NCI-H82 (cell line): ENCODE measurements around the gene RASGRP1.
A peak's percentile ranks its signal among the peaks of the same experiment; 100 is the strongest.

Experiments
- DNase-seq: peaks from one replicate; lab custom pipeline; 2025; lab: John Stamatoyannopoulos, UW

The RASGRP1 gene

DNA sequence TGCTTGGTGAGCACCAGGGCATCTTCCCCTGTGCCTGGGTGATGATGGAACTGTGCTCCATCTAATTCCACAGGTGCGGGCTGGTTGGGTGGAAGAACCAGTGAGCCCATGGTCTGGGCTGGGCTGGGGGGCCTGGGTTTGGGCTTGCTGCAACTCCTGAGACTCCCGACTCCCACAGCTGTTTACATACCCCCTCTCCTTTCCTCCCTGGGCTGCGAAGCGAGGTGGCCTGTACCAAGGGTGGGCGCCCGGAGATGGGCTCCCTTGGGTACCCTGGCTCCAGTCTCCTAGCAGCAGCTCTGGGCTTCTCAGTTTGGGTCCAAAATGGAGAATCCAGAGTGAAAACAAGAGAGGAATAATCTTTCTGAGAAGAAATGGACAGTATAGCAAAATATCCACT, 105.1 kb downstream of the RASGRP1 start:
- DNase-seq: no peak

DNA sequence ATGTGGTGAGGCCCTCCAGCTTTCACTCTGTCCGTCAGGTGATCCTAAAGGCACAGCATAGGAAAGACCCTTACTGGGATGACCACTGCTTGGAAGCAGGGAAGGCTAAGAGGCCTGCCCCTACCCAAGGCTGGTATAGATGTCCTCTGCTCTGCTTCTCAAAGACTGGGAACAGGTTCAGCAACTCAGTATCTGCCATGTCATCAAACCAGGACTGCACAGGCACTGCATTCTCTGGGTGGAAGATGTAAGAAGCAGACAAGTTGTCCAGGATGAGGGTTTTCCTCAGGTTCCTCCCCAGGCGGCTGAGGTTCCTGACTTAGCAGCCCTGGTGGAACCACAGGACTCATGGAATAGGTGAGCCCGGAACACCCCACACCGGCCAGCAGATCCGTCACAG, 106.0 kb downstream of the RASGRP1 start:
- DNase-seq: no peak

DNA sequence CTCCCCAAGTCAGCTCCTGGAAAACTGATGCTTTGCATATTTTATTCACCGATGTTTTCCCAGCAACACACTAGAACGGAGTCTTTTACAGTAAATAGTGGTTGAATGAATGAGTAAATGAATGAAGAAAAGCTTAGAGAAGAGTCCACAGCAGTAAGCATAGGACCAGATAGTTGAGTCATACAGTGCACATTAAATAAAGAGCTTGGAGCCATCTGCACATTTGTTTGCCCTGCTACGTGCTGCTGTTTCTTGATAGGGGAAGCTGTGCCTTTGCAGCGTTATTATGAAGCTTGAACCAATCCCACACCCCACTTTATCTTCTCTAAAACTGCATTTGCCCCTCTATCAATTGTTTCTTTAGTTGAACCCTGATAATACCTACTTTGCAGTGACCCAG, 109.5 kb downstream of the RASGRP1 start:
- DNase-seq: peak; percentile 5

DNA sequence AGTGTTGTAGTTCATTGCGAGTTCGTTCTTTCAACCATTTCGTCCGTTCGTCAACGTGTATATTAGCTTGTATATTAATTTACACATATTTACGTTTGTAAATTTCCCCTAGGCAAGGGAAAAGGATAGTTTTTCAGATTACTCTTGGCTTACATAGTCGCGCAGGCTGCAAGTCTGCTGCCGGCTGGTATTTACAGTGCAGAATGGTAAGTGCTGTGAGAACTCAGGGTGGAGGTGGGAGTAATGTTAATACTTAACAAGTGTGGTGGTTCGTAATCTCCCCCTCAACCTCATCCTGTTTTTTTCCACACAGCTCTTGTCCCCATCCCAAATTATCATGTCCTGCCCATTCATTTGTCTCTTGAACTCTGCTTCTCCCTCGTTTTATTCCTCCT, 109.9 kb downstream of the RASGRP1 start:
- peak; percentile 28 for DNase-seq

DNA sequence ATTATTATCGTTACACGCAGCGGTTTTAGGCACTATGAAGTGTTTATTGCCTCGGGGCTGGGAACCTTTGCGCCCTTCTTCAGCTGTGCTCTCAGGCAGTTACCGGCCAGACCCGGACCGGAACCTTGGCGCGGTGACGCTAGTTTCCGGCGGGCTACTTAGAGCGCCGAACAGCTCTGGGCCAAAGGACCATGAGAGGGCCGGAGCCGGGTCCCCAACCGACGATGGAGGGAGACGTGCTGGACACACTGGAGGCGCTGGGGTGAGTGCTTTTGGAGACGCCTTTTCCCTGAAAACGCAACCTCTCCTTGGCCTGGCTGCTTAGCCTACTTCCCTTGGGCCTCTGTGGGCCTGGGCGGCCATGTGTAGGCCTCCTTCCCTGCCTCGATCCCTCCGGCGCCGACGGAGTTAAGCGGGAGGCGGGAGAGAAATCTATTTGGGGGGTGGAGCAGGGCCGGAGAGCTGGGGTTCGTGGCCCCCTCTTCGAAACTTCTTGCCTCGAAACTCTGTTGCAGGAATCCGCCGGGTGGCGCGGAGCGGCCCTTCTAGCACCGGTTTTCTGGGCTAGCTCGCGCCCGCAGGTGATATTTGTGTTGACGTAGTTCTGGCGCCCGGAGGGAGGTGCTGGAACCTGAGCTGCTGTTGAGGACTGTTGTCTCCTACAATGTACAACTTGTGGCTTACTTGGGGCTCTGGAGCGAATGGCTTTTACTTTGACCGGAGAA, 110.5 kb downstream of the RASGRP1 start, which contains the start of gene FAM98B:
TSS of gene FAM98B (plus strand) at position 157 of the 725 bp plus-strand sequence. CDS start at position 192, 35 bp downstream.
- peak; percentile 91 for DNase-seq

DNA sequence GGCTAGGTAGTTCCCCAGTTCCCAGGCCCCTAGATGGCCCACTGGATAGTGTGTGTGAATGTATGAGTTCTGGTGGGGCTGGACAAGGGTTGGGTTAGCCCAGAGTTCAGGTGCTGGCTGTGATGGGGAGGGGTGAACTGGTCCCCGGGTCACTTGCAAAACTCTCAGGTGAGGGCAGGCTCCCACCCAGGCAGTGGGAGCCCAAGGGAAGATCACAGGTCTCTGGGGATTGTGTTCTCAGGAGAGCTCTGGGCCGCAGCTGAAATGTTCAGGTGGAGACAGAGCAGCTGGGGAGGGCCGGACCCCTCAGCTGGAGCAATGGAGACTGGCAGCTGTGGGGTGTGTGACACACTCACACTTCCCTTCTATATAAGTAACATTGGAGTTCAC, 123.5 kb downstream of the RASGRP1 start:
- no peak for DNase-seq

DNA sequence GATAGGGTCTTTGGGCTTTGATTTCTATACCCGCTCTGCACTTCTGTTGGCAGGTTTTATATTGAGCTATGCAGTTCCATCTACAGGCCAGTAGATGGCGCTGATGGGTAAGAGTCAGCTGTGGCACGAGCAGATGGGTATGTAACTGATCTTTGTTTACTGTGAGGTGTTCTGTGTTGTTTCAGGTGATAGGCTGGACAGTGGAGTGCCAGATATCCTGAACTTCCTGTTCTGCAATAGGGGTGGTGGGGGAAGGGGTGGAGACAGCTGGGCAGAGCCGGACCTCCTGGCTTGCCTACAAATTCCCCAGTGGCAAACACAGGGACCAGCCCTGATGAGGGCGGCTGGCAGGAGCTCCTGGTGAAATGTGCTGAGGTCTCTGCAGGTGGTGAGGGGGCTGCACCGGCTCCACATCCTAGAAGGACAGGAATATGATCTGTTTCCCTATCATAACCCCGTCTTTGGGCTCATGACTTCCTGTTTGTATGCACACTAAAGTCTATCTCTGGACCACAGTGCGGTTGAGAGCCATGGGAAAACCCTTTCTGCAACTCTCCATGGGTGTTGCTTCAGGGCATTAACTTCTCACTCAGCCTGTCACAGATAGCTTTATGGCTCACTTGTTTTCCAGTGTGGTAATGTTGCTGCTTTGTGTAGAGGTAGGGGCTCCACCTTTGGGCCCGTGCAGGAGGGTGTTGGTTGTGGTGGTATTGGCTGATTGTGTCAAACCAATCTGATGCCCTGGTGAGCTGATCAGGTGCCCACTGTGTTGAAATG, 124.1 kb downstream of the RASGRP1 start:
- peak; percentile 90 for DNase-seq
